AML-193 (cell line): ENCODE results near the gene PI4KA.
A peak's percentile ranks its signal among the peaks of the same experiment; 100 is the strongest.

ENCODE experiments used
- DNase-seq, 2 experiments: peaks; one replicate each; lab custom pipeline; 2025; lab: John Stamatoyannopoulos, UW

Gene PI4KA

GRCh38 chr22:20881869-20882815 is 23.5 kb upstream of the PI4KA start:
- DNase-seq = no peak

- DNase-seq = no peak
These were observed 22.6 kb upstream of the PI4KA start for GRCh38 chr22:20881231-20881630.

GRCh38 chr22:20877715-20878114 is 19.1 kb upstream of the PI4KA start:
- DNase-seq = no peak

GRCh38 chr22:20875296-20875695 is 16.7 kb upstream of the PI4KA start:
- DNase-seq = no peak

GRCh38 chr22:20873214-20873613 is 14.6 kb upstream of the PI4KA start:
- no peak for DNase-seq

- DNase-seq = no peak
These were observed 10.6 kb upstream of the PI4KA start for GRCh38 chr22:20869234-20869633.

GRCh38 chr22:20868025-20868962 is 9.7 kb upstream of the PI4KA start:
- DNase-seq = no peak

GRCh38 chr22:20867179-20868024 is 8.8 kb upstream of the PI4KA start:
- DNase-seq = peak; percentile 64 to 75

- DNase-seq = no peak
These were observed 8.1 kb upstream of the PI4KA start for GRCh38 chr22:20866736-20867135.

- no peak for DNase-seq
These were observed 7.3 kb upstream of the PI4KA start for GRCh38 chr22:20865875-20866445.

GRCh38 chr22:20865331-20865730 is 6.7 kb upstream of the PI4KA start:
- DNase-seq = no peak

GRCh38 chr22:20864186-20864908 is 5.7 kb upstream of the PI4KA start:
- DNase-seq = no peak

- peak in 1 of 2 experiments; percentile 6 for DNase-seq
These were observed 4.8 kb upstream of the PI4KA start for GRCh38 chr22:20863366-20863765.

GRCh38 chr22:20862540-20862939 is 3.9 kb upstream of the PI4KA start:
- no peak for DNase-seq

GRCh38 chr22:20859615-20860014 is 1.0 kb upstream of the PI4KA start:
- no peak for DNase-seq

- peak in 1 of 2 experiments; percentile 42 for DNase-seq
These were observed 585 bp downstream of the PI4KA start for GRCh38 chr22:20857838-20858614.

GRCh38 chr22:20857247-20857643 is 1.4 kb downstream of the PI4KA start:
- no peak for DNase-seq

- no peak for DNase-seq
These were observed 5.4 kb downstream of the PI4KA start for GRCh38 chr22:20853236-20853660.

- no peak for DNase-seq
These were observed 6.1 kb downstream of the PI4KA start for GRCh38 chr22:20852503-20852902.

- no peak for DNase-seq
These were observed 6.5 kb downstream of the PI4KA start for GRCh38 chr22:20852076-20852475.
